PC-9 (cell line): ENCODE measurements around the gene LDLRAD3. TPM values are rescaled to one million over a fixed set of nuclear protein-coding genes. Genes with fewer than 3 reads are reported as not detected.

Source experiments
- BruUV-seq: library from RNA; stranded (reverse); fragments of 400-500 nt; replicated peaks from 2 replicates; lab custom pipeline; 2021; lab: Mats Ljungman, UMichigan
- CTCF ChIA-PET: fragments of 300-600 bp; sonication (Branson Sonifier 250); formaldehyde crosslinking; loops from one replicate; lab custom pipeline; 2022; ENCODE audit warnings: antibody characterized with exemption; lab: Charles Lee
- POLR2A ChIA-PET: fragments of 300-600 bp; sonication (Branson Sonifier 250); formaldehyde crosslinking; loops from one replicate; lab custom pipeline; 2022; ENCODE audit warnings: antibody characterized with exemption; ENCODE audit not compliant: unreplicated experiment; lab: Charles Lee
- DNase-seq, 2 experiments: peaks; one replicate each; pipeline versions ENCODE4 v3.0.0 to v3.0.0-alpha.2; 2015 to 2022; ENCODE audit warnings: mixed read lengths in 1 of 2
- H2AFZ ChIP-seq: fragments of 200-600 bp; sonication (generic); 2 replicates; pipeline ENCODE4 v1.8.1; 2017; ENCODE audit warnings: antibody characterized with exemption
- H3F3A ChIP-seq: fragments of 200-600 bp; sonication (generic); 2 replicates; pipeline ENCODE4 v1.8.1; 2017; ENCODE audit warnings: antibody characterized with exemption, mild to moderate bottlenecking, low read depth; ENCODE audit not compliant: insufficient read depth
- H3K27ac ChIP-seq: fragments of 200-600 bp; sonication (generic); 2 replicates; pipeline ENCODE4 v1.6.1; 2016; ENCODE audit warnings: mixed run types
- H3K27me3 ChIP-seq: fragments of 200-600 bp; sonication (generic); 2 replicates; pipeline ENCODE4 v1.6.1; 2016; ENCODE audit warnings: low read depth, mixed run types; ENCODE audit not compliant: insufficient read depth
- H3K36me3 ChIP-seq: fragments of 200-600 bp; sonication (generic); 2 replicates; pipeline ENCODE4 v1.6.1; 2016; ENCODE audit warnings: low read depth, mixed run types
- H3K4me1 ChIP-seq: fragments of 200-600 bp; sonication (generic); replicated peaks from 2 replicates; pipeline ENCODE4 v1.6.1; 2016; ENCODE audit warnings: mixed run types; ENCODE audit not compliant: insufficient read depth
- H3K4me2 ChIP-seq: fragments of 200-600 bp; sonication (generic); 2 replicates; pipeline ENCODE4 v1.6.1; 2017; ENCODE audit warnings: mixed run types
- H3K4me3 ChIP-seq: fragments of 200-600 bp; sonication (generic); 2 replicates; pipeline ENCODE4 v1.6.1; 2016; ENCODE audit warnings: mixed run types
- H3K79me2 ChIP-seq: fragments of 200-600 bp; sonication (generic); 2 replicates; pipeline ENCODE4 v1.6.1; 2017; ENCODE audit warnings: low read depth, mixed run types
- H3K9me2 ChIP-seq: fragments of 200-600 bp; sonication (generic); 2 replicates; pipeline ENCODE4 v1.8.1; 2017; ENCODE audit warnings: mild to moderate bottlenecking; ENCODE audit not compliant: insufficient read depth
- H3K9me3 ChIP-seq: fragments of 200-600 bp; sonication (generic); 2 replicates; pipeline ENCODE4 v1.8.1; 2016; ENCODE audit warnings: low read depth; ENCODE audit not compliant: insufficient read depth
- H4K20me1 ChIP-seq: fragments of 200-600 bp; sonication (generic); 2 replicates; pipeline ENCODE4 v1.8.1; 2017; ENCODE audit not compliant: insufficient read depth
- CTCF ChIP-seq: fragments of 200-600 bp; sonication (generic); conservative IDR thresholded peaks from 2 replicates; pipeline ENCODE4 v1.6.1; 2017; ENCODE audit warnings: mixed run types, antibody characterized with exemption, mild to moderate bottlenecking, moderate library complexity
- EZH2 ChIP-seq: fragments of 200-600 bp; sonication (generic); IDR thresholded peaks from 2 replicates; pipeline ENCODE4 v1.8.0; 2017; ENCODE audit warnings: antibody characterized with exemption, low read depth
- intact Hi-C: fragments of 100-400 bp; cut with micrococcal nuclease; formaldehyde crosslinking; loops from one replicate; pipeline ENCODE4 v1.10.0; 2022; ENCODE audit not compliant: unreplicated experiment
- total RNA-seq: library from RNA; stranded (reverse); gene quantifications from 2 replicates; pipeline ENCODE4 v1.2.3, GENCODE V29; 2021

The LDLRAD3 gene
- total RNA-seq, 1 experiment from 2014 or later = 15.9 TPM

- Histone ChIP-seq H3K4me2 (no peak overlapping the region), H3K9me2 (no peaks in the 10 kb centered on the region; the same call in 1 of the 2 replicates), H3F3A (no peaks in the 10 kb centered on the region), H3K27ac (no peak overlapping the region), H3K4me3 (no peak overlapping the region), H3K27me3 (no peaks in the 10 kb centered on the region), H4K20me1 (no peaks in the 10 kb centered on the region), H3K79me2 (no peaks in the 10 kb centered on the region), H3K4me1 (no peaks in the 10 kb centered on the region), H3K9me3 (no peaks in the 10 kb centered on the region), H3K36me3 (no peaks in the 10 kb centered on the region), H2AFZ (no peak overlapping the region)
- intact Hi-C loops = no loop called here
- CTCF ChIA-PET = no interaction called here
- no TSS peak for BruUV-seq
- TF ChIP-seq EZH2 (no peak), CTCF (no peak)
- POLR2A ChIA-PET = no interaction called here
- DNase-seq = no peak
These were observed 287.2 kb downstream of the LDLRAD3 start for GRCh38 chr11:36230779-36231699.

GRCh38 chr11:36233204-36233603 lies 289.3 kb downstream of the LDLRAD3 start:
- no TSS peak for BruUV-seq
- intact Hi-C loops = no loop called here

GRCh38 chr11:36234825-36235224 lies 291.0 kb downstream of the LDLRAD3 start:
- POLR2A ChIA-PET = no interaction called here
- intact Hi-C loops = no loop called here
- no peaks in the 10 kb centered on the region for H3K9me3 ChIP-seq
- CTCF ChIA-PET = no interaction called here
- H3K9me2 ChIP-seq = no peaks in the 10 kb centered on the region; the same call in 1 of the 2 replicates
- H3K4me2 ChIP-seq = no peak overlapping the region
- H3K4me3 ChIP-seq = no peak overlapping the region
- no peak for TF ChIP-seq EZH2
- no peak for TF ChIP-seq CTCF
- H3K36me3 ChIP-seq = no peaks in the 10 kb centered on the region
- H3K27me3 ChIP-seq = no peaks in the 10 kb centered on the region
- no peak for DNase-seq
- H4K20me1 ChIP-seq = no peaks in the 10 kb centered on the region
- H3K4me1 ChIP-seq = no peaks in the 10 kb centered on the region
- H2AFZ ChIP-seq = no peak overlapping the region
- H3F3A ChIP-seq = no peaks in the 10 kb centered on the region
- no peaks in the 10 kb centered on the region for H3K79me2 ChIP-seq
- BruUV-seq = no TSS peak
- no peak overlapping the region for H3K27ac ChIP-seq

More at GRCh38 chr11:36233204-36233603, 289.3 kb downstream of the LDLRAD3 start:
- no peaks in the 10 kb centered on the region for H3F3A ChIP-seq
- no peaks in the 10 kb centered on the region for H3K9me3 ChIP-seq
- no peak overlapping the region for H2AFZ ChIP-seq
- H3K4me3 ChIP-seq = no peak overlapping the region
- no peaks in the 10 kb centered on the region for H3K4me1 ChIP-seq
- no peaks in the 10 kb centered on the region for H3K27me3 ChIP-seq
- no peak for TF ChIP-seq EZH2
- no peak for TF ChIP-seq CTCF
- no peak overlapping the region for H3K27ac ChIP-seq
- no peaks in the 10 kb centered on the region for H3K36me3 ChIP-seq
- DNase-seq = no peak
- no peaks in the 10 kb centered on the region for H3K79me2 ChIP-seq
- H3K9me2 ChIP-seq = no peaks in the 10 kb centered on the region; the same call in 1 of the 2 replicates
- POLR2A ChIA-PET = no interaction called here
- H3K4me2 ChIP-seq = no peak overlapping the region
- H4K20me1 ChIP-seq = no peaks in the 10 kb centered on the region
- CTCF ChIA-PET = no interaction called here
